GM12878 (cell line): ENCODE data around the gene TDRD12.

Experiments
- CHD4 ChIP-seq: fragments of 200-600 bp; sonication (generic); IDR thresholded peaks from 2 replicates; pipeline ENCODE4 v1.6.1; 2016; ENCODE audit warnings: mild to moderate bottlenecking
- EP300 ChIP-seq, 2 experiments: fragments of 150-350 bp in 1 of 2; IDR thresholded peaks; 2 replicates each; pipeline ENCODE4 v1.6.1; 2011 to 2012; ENCODE audit warnings: low read depth in 2 of 2, low read length in 2 of 2, borderline replicate concordance in 1 of 2, improper control_type of control experiment in 1 of 2, inconsistent platforms in 1 of 2; ENCODE audit not compliant: control insufficient read depth in 1 of 2
- FOXM1 ChIP-seq: IDR thresholded peaks from 2 replicates; pipeline ENCODE4 v1.6.1; 2012; ENCODE audit warnings: low read depth, mild to moderate bottlenecking, inconsistent platforms, low read length, moderate library complexity
- ZSCAN29 ChIP-seq: fragments of 450-650 bp; IDR thresholded peaks from 2 replicates; pipeline ENCODE4 v1.6.1; 2017; ENCODE audit warnings: mild to moderate bottlenecking, moderate library complexity
- TF ChIP-seq, protein P1 (sequence below): fragments of 450-650 bp; IDR thresholded peaks from 2 replicates; pipeline ENCODE4 v1.6.1; 2017; ENCODE audit warnings: antibody characterized with exemption, mild to moderate bottlenecking, moderate library complexity

DNA sequence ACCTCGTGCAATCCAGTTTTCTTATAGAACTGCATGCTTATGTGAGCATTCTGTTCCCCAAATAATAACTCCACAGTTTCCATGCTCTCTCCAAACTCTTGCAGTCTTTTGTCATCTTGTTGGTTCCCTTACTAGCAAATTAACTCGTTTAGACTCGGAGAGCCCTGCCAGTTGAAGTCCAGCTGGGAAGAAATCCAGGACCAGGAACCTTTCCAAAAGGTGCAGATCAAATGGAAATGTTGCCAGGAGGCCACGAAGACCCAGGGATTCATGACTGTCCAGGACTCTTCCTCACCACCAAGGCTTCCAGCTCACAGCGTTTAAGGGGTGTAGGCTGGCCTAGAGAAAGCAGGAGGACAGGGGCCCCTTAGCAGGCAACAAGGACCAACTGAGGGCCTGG, 2.1 kb upstream of the TDRD12 start:
- TF ChIP-seq ZSCAN29 = no peak
- no peak for TF ChIP-seq EP300 (IDR thresholded peaks at IDR 0.05; ENCODE audit: borderline replicate concordance in 1 of 2, control insufficient read depth in 1 of 2, low read depth in 2 of 2, low read length in 2 of 2)
- TF ChIP-seq, protein P1, sequence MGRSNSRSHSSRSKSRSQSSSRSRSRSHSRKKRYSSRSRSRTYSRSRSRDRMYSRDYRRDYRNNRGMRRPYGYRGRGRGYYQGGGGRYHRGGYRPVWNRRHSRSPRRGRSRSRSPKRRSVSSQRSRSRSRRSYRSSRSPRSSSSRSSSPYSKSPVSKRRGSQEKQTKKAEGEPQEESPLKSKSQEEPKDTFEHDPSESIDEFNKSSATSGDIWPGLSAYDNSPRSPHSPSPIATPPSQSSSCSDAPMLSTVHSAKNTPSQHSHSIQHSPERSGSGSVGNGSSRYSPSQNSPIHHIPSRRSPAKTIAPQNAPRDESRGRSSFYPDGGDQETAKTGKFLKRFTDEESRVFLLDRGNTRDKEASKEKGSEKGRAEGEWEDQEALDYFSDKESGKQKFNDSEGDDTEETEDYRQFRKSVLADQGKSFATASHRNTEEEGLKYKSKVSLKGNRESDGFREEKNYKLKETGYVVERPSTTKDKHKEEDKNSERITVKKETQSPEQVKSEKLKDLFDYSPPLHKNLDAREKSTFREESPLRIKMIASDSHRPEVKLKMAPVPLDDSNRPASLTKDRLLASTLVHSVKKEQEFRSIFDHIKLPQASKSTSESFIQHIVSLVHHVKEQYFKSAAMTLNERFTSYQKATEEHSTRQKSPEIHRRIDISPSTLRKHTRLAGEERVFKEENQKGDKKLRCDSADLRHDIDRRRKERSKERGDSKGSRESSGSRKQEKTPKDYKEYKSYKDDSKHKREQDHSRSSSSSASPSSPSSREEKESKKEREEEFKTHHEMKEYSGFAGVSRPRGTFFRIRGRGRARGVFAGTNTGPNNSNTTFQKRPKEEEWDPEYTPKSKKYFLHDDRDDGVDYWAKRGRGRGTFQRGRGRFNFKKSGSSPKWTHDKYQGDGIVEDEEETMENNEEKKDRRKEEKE = no peak
- no peak for TF ChIP-seq CHD4
- TF ChIP-seq FOXM1 = no peak
